Head of caudate nucleus (tissue), 42 donors: ENCODE data around the gene PHLDB3.
"Not testable (repeated sequence)": the region's sequence is repeated elsewhere in the genome, so short reads cannot be mapped to it uniquely, and the experiment has no call there.

Experiments used
- DNase-seq, 42 donors: peaks; one replicate each; pipeline versions ENCODE4 v3.0.0 to v3.0.0-alpha.2; 2020 to 2021; ENCODE audit warnings: mixed read lengths in 7 of 42
- intact Hi-C: fragments of 100-400 bp; cut with DNase I; formaldehyde crosslinking; loops from one replicate; pipeline ENCODE4 v1.15.0; 2022

The PHLDB3 gene

GRCh38 chr19:43457809-43458208, 46.7 kb downstream of the PHLDB3 start:
- intact Hi-C loops = no loop called here
- DNase-seq = no peak

- intact Hi-C loops = no loop called here
- DNase-seq = no peak
Measured at GRCh38 chr19:43455321-43456113, 49.0 kb downstream of the PHLDB3 start.

GRCh38 chr19:43454031-43454430, 50.5 kb downstream of the PHLDB3 start:
- no peak for DNase-seq
- intact Hi-C loops = no loop called here

- intact Hi-C loops = no loop called here
- DNase-seq = no peak
Measured at GRCh38 chr19:43452582-43452981, 52.0 kb downstream of the PHLDB3 start.

GRCh38 chr19:43450545-43450997, 54.0 kb downstream of the PHLDB3 start:
- no peak for DNase-seq
- intact Hi-C loops = no loop called here

GRCh38 chr19:43447655-43448054, 56.9 kb downstream of the PHLDB3 start:
- DNase-seq = no peak
- intact Hi-C loops = loop anchor here (2.0 to 5.0 kb wide), 2 partner anchors 55 to 71 kb away; partner anchors contain the start of gene PHLDB3

GRCh38 chr19:43446746-43447489, 57.6 kb downstream of the PHLDB3 start:
- DNase-seq = peak; percentile 60 to 92 (median 84)
- intact Hi-C loops = loop anchor here (2.0 to 5.0 kb wide), 2 partner anchors 55 to 72 kb away; partner anchors contain the start of gene PHLDB3

- no peak for DNase-seq
- intact Hi-C loops = loop anchor here (5.0 kb wide), 1 partner anchor 57 kb away; the partner anchor contains the start of gene PHLDB3
Measured at GRCh38 chr19:43445426-43445825, 59.1 kb downstream of the PHLDB3 start.

GRCh38 chr19:43444531-43445287, 59.8 kb downstream of the PHLDB3 start:
- no peak for DNase-seq
- intact Hi-C loops = loop anchor here (5.0 kb wide), 1 partner anchor 58 kb away; the partner anchor contains the start of gene PHLDB3

GRCh38 chr19:43444091-43444490, 60.5 kb downstream of the PHLDB3 start:
- intact Hi-C loops, DNase-seq: not testable (repeated sequence)

GRCh38 chr19:43441716-43442115, 62.8 kb downstream of the PHLDB3 start:
- DNase-seq = no peak
- intact Hi-C loops = no loop called here

GRCh38 chr19:43439709-43440063, 64.9 kb downstream of the PHLDB3 start:
- intact Hi-C loops = no loop called here

GRCh38 chr19:43439032-43439708, 65.4 kb downstream of the PHLDB3 start:
- intact Hi-C loops = no loop called here
- DNase-seq = no peak

More at GRCh38 chr19:43439709-43440063, 64.9 kb downstream of the PHLDB3 start:
- no peak for DNase-seq

GRCh38 chr19:43438291-43439031, 66.1 kb downstream of the PHLDB3 start:
- intact Hi-C loops = no loop called here
- DNase-seq = no peak

- intact Hi-C loops = no loop called here
- no peak for DNase-seq
Measured at GRCh38 chr19:43437712-43438111, 66.8 kb downstream of the PHLDB3 start.

GRCh38 chr19:43437284-43437683, 67.3 kb downstream of the PHLDB3 start:
- intact Hi-C loops, DNase-seq: not testable (repeated sequence)

- no peak for DNase-seq
- intact Hi-C loops = no loop called here
Measured at GRCh38 chr19:43435775-43436174, 68.8 kb downstream of the PHLDB3 start.

GRCh38 chr19:43433689-43434088, 70.9 kb downstream of the PHLDB3 start:
- DNase-seq = no peak
- intact Hi-C loops = no loop called here
